Stimulated activated naive CD4-positive, alpha-beta T cell (primary cell): ENCODE data around the gene XPO5.
"Not testable (repeated sequence)": the region's sequence is repeated elsewhere in the genome, so short reads cannot be mapped to it uniquely, and the experiment has no call there.

Source experiments
- DNase-seq, 6 experiments: peaks; one replicate each; lab custom pipeline; 2025; lab: John Stamatoyannopoulos, UW

The XPO5 gene

DNA sequence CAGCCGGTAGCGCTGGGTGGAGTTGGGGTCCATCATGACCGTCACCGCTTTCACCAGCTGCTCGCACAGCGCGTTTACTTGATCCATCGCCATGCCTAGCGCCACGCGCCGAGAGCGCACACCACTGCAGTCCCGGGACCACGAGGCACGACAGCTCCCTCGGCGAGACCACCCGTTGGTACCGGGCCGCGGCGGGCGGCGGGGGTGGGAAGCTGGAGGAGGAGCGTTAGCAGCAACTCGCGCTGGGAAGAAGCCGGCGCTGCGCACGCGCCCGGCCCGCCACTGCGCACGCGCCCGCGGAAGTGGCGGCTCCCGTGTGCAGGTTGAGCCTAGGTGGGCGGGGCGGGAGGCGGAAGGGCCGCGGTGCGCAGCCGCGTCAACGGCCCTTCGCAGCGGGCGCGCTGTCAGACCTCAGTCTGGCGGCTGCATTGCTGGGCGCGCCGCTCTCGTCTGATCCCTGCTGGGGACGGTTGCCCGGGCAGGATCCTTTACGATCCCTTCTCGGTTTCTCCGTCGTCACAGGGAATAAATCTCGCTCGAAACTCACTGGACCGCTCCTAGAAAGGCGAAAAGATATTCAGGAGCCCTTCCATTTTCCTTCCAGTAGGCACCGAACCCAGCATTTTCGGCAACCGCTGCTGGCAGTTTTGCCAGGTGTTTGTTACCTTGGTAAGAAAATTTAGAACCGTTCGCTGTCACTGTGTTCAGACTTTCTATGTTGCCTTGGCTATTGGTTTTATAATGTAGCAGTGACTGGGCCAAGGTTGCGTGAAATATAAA, at the start of gene XPO5, which contains the start of gene POLH:
Gene XPO5, minus strand, starts transcription at position 267 of the 780 bp plus-strand sequence. Its CDS starts 174 bp downstream, at position 93.
Gene POLH, plus strand, starts transcription at position 414 of the 780 bp plus-strand sequence. CDS start 6,135 bp downstream, outside the sequence.
- peak; percentile 76 to 88 (median 86) for DNase-seq

DNA sequence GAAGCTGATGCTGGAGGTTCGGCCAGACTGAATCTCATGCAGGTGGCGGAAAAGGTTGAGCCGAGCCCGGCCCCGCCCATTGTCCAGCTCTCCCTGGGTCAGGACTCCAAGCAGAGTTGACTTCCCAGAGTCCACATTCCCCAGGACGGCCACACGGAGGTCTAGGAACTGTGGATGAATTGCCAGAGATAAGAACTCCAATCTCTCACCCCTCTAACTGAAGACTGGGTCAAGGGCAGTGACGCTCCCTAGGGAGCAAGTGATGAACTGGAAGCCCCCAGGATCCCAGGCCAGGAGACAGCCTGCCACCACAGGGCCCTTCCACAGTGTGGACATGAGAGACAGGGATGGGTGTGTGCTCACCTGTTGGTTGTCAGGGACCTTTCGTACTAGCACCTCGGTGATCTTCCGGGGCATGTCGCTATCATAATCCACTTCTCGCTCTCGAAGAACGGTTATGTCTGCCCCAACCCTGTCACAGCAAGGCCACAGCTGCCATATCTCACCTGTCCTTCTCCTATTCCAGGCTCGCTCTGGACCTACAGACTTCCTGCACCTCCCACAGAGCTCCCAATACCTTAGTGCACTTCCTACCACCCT, 49.7 kb upstream of the XPO5 start:
- DNase-seq, result no peak

DNA sequence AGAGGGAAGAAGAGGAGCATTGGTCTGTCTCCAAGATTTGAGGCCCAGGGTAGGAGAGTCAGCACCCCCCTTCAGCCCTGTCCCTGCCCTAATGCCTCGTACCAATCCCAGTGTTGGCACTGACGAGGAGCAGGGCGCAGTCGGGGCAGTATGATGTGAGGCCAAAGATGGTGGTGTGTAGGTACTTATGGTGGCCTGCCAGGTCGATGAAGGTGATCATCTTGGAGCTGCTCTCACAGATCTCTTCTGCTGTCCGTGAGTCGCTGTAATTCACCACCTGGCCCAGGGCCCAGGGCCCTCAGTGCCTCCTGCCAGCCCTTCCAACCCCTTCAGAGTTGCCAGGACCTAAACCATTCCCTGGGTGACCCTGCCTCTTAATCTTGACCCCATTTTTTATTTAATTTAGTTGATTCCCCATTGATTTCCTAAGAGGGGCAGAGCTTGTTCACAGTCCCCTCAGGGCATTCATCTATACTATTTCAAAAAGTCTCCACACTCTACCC, 49.0 kb upstream of the XPO5 start:
- no peak for DNase-seq

DNA sequence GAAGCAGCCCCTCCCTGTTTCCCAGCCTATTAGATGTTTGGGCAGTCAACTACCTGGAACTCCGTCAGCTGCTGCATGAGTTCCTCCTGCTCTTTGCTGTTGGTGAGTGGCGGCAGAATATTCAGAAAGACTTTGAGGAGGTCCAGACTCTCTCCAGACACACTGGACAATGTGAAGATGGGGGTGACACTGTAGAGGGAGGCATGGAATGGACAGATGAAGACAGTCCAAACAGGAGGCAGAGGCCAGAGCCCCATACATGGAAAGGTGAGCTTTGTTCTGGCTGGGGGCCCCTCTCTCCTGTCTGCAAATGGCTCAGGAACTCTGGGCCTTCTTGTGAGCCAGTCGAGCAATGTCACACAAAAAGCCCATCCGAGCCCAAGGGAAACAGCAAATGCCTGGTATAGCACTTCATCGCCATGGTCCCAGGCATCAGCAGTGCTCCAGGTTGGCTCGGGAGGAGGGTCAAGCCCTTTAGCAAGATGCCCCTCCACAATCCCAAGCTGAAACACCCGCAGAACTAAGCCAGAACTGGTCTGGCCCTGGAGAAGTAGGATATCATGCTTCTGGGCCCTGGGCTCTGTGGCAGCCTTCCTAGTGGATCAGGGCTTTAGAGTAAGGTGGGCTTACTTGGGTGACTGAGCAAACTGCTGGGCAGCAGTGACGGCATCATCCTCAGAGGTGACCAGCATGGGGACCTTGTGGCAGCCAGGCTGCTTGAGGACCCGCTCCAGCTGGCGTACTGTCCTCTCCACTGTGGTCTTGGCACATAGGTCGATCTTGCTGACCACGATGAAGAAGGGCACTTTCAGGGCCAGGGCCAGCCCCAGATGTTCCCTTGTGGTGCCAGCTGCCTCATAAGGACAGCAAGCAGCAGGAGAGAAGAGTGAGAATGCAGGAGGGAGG, 48.3 kb upstream of the XPO5 start:
- no peak for DNase-seq

DNA sequence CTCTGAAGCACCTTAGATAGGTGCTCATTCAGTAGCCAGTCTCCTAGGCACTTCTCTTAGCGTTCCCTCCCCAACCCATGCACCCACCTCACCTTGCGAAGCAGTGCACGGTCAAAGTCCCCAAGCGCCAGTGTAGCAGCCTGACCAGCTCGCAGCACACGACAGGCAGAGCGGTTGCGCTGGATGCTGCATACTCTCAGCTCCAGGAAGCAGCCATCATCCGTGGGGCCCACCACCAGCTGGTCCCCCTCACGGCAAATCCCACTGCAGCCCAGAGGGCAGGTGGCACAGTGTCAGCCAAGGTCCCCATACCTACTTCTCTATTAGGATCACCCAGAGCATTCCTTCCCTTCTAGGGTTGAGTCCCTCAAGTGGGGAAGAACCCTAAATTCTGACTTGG, 46.7 kb upstream of the XPO5 start:
- no peak for DNase-seq

DNA sequence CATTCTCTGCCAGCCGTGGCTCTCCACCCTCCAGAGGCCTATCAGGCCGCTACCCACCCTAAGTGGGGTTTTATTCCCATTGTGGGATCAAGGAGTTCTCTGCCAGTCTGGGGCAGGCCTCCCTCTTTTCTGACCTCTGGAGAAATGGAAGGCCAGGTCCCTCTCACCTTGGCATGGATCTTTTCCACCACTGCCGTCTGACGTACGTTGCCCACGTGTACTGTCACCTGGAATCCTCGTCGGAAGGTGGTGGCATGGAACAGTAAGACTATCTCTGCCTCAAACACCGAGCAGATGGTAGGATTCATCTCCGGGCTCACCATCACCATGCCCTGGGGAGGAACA, 46.0 kb upstream of the XPO5 start:
- no peak for DNase-seq

DNA sequence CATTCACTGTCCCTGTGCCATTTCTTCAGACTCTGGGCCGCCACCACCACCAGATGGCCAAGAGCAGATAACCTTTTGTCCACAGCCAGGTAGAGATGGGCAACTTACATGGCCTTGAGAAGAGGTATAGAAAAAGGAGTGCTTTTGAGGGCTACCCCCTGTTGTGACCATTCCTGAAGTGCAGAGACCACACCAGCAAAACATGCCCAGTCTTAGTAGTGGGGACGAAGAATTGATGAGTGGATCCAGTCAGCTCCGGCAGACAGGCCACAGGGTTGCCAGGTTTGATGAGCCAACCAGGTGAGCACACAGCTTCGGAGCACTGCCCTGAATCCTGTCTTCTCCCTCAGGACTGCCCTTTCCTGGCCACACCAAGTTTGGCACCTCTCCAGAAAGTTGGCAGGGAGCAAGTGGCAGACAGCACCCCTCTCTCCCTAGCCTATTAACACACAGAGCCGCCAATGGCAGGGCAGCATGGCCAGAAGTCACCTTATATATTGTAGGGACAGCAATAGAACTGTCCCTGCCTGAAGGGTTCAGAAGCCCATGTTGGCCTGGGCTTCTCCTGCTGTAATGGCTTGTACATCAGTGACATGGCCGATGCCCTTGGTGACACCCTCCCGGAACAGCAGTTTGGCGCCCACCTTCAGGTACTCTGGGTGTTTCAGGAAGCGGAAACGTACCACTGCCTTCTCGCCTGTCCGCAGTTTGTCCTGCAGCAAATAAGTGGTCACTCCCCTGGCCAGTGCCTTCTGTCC, 45.4 kb upstream of the XPO5 start:
- DNase-seq, result no peak

DNA sequence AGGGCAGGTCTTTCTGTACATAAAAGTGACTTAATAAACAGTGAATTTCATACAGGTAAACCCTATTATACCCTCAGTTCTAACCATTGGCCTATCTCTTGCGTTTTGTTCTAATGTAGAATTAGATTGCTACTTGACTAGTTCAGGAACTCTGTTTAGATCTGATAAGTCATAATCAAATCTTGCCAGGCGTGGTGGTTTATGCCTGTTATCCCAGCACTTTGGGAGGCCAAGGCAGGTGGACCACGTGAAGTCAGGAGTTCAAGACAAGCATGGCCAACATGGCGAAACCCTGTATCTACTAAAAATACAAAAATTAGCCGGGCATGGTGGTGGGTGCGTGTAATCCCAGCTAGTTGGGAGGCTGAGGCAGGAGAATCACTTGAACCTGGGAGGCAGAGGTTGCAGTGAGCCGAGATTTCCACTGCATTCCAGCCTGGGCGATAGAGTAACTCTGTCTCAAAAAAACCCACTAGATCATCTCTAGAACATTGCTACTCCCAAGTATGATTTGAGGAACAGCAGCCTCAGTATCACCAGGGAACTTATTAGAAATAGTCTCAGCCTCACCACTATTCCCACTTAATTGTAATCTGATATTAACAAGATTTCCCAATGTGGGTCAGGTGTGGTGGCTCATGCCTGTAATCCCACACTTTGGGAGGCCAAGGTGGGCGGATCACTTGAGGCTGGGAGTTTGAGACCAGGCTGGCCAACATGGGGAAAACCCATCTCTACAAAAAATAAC, 41.1 kb upstream of the XPO5 start:
- DNase-seq, result no peak

DNA sequence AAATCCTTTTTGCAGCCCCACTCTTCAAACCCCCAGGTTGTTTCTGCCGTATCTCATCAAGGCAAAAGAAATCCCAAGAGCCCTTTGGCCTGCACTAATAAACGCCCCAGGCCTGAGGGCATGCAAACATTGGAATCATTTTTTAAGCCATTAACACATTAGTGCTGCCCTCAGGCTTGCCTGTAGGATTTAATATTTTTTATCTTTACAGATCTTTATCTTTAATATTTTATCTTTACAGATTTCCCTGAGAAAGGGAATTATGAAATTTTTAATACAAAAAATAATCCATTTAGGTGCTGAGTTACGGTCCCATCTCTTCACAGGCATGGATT, 38.5 kb upstream of the XPO5 start:
- DNase-seq, result no peak

DNA sequence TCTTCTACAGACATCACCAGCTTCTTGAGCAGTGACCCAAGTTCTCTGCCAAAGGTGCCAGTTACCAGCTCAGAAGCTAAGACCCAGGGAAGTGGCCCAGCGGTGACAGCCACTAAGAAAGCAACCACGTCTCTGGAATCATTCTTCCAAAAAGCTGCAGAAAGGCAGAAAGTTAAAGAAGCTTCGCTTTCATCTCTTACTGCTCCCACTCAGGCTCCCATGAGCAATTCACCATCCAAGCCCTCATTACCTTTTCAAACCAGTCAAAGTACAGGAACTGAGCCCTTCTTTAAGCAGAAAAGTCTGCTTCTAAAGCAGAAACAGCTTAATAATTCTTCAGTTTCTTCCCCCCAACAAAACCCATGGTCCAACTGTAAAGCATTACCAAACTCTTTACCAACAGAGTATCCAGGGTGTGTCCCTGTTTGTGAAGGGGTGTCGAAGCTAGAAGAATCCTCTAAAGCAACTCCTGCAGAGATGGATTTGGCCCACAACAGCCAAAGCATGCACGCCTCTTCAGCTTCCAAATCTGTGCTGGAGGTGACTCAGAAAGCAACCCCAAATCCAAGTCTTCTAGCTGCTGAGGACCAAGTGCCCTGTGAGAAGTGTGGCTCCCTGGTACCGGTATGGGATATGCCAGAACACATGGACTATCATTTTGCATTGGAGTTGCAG, 38.0 kb upstream of the XPO5 start:
- DNase-seq, result no peak

DNA sequence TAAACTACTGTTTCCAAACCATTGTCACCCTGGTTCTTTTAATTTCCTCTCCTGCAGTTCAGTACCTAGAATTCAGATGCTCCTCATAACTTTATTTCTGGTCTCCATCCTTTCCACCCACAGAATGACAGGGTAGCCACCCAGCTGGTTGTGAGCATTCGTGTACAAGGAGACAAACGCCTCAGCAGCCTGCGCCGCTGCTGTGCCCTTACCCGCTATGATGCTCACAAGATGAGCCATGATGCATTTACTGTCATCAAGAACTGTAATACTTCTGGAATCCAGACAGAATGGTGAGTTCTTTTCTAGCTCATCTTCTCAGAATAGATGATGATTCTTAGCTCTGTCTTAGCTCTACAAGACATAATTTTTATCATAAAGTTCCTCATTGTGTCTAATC, 34.6 kb upstream of the XPO5 start:
- DNase-seq, result no peak

DNA sequence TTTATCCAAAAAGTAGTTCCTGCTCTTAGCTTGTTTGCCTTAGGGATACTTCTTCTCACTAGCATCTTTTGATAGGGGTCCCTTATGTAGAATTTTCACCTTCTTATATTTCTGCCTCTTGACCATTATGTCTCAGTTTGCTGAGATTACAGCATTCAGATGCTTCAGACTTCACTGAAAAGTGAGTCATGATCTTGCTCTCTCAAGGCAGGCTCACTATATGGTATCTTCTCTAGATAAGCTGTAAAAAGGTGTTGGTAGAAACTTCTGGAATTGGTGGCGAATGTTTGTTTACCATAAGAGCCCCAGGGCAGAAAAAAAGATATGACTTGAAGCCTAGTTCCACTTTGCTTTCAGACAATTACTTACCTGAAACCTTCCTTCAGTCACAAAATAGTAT, 33.6 kb upstream of the XPO5 start:
- DNase-seq, result no peak

DNA sequence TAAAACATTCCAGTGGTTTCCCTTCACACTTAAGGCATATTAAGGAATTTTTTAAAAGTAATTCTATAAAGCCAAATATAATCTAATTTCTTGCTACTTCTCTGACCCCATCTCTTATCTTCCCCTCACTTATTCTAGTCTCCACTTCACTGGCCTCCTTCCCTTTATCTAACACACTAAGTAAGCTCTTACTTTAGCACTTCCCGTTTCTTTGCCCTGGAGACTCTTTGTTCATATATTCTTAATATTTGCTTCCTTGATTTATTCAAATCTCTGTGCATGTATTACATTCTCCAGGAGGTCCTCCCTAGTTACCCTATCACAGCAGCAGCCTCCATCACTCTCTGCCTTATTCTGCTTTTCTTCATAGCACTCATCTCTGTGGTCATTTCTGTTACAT, 33.0 kb upstream of the XPO5 start:
- no peak for DNase-seq

DNA sequence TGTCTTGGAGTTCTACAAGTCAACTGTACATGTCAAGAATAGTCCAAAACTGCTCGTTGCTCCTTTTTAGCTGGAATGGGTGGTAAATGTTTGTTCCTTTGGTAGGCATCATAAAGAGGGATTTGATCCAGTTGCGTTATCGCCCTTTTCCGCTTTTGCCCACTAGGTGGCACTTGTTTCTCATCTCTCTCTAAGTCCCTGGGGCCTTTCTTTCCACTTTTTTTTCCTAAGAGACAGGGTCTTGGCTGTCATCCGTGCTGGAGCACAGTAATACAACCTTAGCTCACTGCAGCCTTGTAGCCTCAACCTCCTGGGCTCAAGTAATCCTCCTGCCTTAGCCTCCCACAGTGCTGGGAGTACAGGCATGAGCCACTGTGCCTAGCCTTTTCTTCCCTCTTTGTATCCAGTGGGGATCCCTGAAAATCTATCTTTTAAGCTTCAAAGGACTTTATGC, 32.5 kb upstream of the XPO5 start:
- DNase-seq, result peak in 5 of 6 experiments; percentile 20 to 43 (median 32)

DNA sequence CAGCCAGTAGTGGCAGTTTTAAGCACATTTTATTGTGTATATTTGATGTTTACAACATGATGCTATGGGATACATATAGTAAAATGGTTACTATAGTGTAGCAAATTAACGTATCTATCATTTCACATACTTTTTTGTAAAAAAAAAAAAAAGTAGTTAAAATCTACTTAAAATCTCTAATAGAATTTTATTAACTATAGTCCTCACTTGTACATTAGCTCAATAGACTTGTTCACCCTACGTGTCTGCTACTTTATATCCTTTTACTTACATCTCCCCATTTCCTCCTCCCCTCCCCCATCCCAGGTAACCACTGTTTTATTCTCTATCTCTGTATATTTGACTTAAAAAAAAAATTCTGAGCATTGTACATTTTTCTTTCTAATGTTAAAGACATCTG, 30.2 kb upstream of the XPO5 start:
- no peak for DNase-seq

DNA sequence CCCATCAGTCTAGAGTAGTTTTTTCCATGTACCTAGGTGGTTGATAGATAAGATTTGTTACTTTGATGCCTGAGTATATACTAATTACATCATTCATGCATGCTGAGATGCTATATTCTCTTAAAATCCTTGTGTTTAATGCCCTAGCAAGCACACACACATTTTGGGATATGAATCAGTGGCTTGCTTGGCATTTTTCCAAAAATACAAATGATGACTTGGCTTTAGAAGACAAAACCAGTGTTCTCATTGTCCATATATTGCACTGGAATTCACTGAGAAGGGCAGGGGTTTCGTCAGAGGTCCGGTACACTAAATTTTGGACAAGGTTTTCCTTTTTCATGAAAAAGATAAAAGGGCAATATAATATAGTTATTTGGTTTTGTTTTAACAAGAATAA, 28.3 kb upstream of the XPO5 start:
- no peak for DNase-seq

DNA sequence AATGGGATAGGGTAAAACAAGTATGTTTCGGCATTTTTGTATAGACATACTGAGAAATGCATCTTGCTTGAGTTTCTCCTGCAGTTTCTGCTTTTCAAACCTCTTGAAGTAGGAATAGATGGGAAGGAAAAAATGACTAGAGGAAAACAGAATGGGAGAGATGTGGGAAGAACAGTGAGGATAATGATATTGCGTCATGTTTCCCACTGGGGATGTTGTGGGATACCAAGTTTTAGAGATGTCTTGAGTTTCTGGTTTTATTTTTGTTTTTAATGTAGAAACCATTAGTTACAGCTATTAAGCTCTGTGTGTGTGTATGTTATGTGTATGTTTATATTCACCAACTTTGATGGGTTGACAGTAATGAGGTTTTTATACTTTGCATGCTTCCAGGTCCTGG, 24.8 kb upstream of the XPO5 start:
- DNase-seq, result no peak

DNA sequence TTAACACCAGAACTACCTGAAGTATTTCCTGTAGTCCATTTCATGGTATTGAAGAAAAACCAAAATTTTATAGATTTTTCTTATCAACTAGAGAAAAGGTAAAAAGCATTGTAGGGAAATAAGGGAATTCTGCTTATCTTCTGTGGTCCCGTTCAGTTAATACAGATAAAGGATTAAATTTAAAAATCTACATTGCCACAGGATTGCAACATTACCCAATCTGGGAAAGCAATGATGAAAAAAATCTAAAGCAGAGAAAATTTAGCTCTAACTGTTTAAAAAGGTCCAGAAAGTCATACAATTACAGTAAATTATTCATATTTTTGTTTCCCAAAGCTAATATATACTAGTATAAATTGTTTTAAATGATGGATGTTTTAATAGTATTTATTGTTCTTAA, 18.1 kb upstream of the XPO5 start:
- no peak for DNase-seq

DNA sequence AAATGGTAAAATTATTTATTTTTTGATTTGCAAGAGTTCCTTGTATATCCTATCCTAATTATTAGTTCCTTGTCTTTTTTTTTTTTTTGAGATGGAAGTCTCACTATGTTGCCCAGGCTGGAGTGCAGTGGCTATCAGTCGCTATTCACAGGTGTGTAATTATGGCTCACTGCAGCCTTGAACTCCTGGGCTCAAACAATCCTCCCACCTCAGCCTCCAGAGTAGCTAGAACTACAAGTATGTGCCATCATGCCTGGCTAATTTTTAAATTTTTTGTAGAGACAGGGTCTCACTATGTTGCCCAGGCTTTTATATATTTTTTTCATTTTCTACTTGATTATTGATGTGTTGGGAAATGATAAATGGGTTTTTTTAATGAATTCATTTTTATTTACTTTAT, 13.7 kb upstream of the XPO5 start:
- not testable (repeated sequence) for DNase-seq

DNA sequence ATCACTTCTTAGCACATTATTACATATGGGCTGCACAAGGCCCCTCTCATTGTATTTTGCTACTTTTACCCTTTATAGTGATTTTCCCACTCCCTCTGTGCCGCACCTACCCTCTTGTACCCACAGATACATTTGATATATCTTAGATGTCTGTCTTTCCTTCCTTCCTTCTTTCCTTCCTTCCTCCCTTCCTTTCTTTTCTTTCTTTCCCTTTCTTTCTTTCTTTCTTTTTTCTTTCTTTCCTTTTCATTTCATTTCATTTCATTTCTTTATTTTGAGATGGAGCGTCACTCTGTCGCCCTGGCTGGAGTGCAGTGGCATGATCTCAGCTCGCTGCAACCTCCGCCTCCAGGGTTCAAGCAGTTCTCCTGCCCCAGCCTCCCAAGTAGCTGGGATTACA, 12.4 kb upstream of the XPO5 start:
- DNase-seq, result no peak
